Measurements from ENCODE around the gene CPZ.

DNA sequence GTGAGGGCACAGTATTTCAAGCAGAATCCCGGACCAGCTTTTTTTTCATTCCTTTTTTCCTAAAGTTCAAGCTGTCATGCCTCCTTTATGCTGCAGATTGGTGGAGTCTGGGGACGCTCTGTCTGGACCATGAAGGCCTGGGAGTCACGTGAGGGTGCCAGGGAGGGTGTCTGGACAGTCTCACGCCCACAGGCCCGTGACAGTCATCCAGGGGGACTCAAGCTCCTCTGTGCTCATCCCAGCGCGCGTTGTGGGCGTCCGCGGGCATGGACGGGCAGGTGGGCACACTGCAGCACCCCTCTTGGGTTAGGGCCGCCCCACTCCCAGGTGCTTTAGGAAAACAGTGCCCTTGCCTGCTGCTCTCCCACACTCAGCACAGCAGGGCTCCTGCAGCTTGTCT, 4.8 kb downstream of the CPZ start:
- TF ChIP-seq, protein P1, sequence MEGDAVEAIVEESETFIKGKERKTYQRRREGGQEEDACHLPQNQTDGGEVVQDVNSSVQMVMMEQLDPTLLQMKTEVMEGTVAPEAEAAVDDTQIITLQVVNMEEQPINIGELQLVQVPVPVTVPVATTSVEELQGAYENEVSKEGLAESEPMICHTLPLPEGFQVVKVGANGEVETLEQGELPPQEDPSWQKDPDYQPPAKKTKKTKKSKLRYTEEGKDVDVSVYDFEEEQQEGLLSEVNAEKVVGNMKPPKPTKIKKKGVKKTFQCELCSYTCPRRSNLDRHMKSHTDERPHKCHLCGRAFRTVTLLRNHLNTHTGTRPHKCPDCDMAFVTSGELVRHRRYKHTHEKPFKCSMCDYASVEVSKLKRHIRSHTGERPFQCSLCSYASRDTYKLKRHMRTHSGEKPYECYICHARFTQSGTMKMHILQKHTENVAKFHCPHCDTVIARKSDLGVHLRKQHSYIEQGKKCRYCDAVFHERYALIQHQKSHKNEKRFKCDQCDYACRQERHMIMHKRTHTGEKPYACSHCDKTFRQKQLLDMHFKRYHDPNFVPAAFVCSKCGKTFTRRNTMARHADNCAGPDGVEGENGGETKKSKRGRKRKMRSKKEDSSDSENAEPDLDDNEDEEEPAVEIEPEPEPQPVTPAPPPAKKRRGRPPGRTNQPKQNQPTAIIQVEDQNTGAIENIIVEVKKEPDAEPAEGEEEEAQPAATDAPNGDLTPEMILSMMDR (IDR thresholded peaks at IDR 0.05 in 8 of 11, conservative IDR thresholded peaks at IDR 0.05 in 3 of 11) = no peak
- TF ChIP-seq POLR2AphosphoS5 (IDR thresholded peaks at IDR 0.05) = no peak
